MM.1S (cell line): Measurements from ENCODE around the gene TTC6.

Experiments used
- DNase-seq: peaks from one replicate; pipeline ENCODE4 v3.0.0-alpha.2; 2015
- H2AFZ ChIP-seq: fragments of 300-600 bp; sonication (generic); 2 replicates; pipeline ENCODE4 v1.6.0; 2016; ENCODE audit warnings: antibody characterized with exemption, low read length
- H3F3A ChIP-seq: fragments of 300-600 bp; sonication (generic); 2 replicates; pipeline ENCODE4 v1.6.1; 2016; ENCODE audit warnings: mild to moderate bottlenecking, antibody characterized with exemption, low read length, moderate library complexity, mixed read lengths; ENCODE audit not compliant: insufficient read depth
- H3K27ac ChIP-seq: fragments of 300-600 bp; sonication (generic); 2 replicates; pipeline ENCODE4 v1.5.1; 2016; ENCODE audit warnings: mild to moderate bottlenecking, low read length
- H3K27me3 ChIP-seq: fragments of 300-600 bp; sonication (generic); replicated peaks from 2 replicates; pipeline ENCODE4 v1.6.0; 2016; ENCODE audit warnings: low read length; ENCODE audit not compliant: insufficient read depth
- H3K36me3 ChIP-seq: fragments of 300-600 bp; sonication (generic); replicated peaks from 2 replicates; pipeline ENCODE4 v1.6.1; 2016; ENCODE audit warnings: mild to moderate bottlenecking, low read length, mixed read lengths; ENCODE audit not compliant: insufficient read depth
- H3K4me1 ChIP-seq: fragments of 300-600 bp; sonication (generic); 2 replicates; pipeline ENCODE4 v1.6.1; 2016; ENCODE audit warnings: low read length, mixed read lengths
- H3K4me2 ChIP-seq: fragments of 300-600 bp; sonication (generic); 2 replicates; pipeline ENCODE4 v1.6.0; 2016; ENCODE audit warnings: low read depth, low read length
- H3K4me3 ChIP-seq: fragments of 300-600 bp; sonication (generic); 2 replicates; pipeline ENCODE4 v1.5.1; 2016; ENCODE audit warnings: low read length, mixed read lengths
- H3K79me2 ChIP-seq: fragments of 300-600 bp; sonication (generic); 2 replicates; pipeline ENCODE4 v1.6.1; 2016; ENCODE audit warnings: mixed run types, low read length, mixed read lengths
- H3K9ac ChIP-seq: fragments of 300-600 bp; sonication (generic); 2 replicates; pipeline ENCODE4 v1.6.1; 2016; ENCODE audit warnings: low read length, mixed read lengths
- H3K9me2 ChIP-seq: fragments of 300-600 bp; sonication (generic); replicated peaks from 2 replicates; pipeline ENCODE4 v1.6.1; 2016; ENCODE audit warnings: mild to moderate bottlenecking, low read length, mixed read lengths; ENCODE audit not compliant: insufficient read depth
- H3K9me3 ChIP-seq: fragments of 300-600 bp; sonication (generic); replicated peaks from 2 replicates; pipeline ENCODE4 v1.6.1; 2016; ENCODE audit warnings: mild to moderate bottlenecking, low read length, mixed read lengths; ENCODE audit not compliant: insufficient read depth
- H4K20me1 ChIP-seq: fragments of 300-600 bp; sonication (generic); 2 replicates; pipeline ENCODE4 v1.6.1; 2016; ENCODE audit warnings: mild to moderate bottlenecking, low read length, moderate library complexity, mixed read lengths; ENCODE audit not compliant: insufficient read depth
- CTCF ChIP-seq: fragments of 300-600 bp; sonication (generic); IDR thresholded peaks from 2 replicates; pipeline ENCODE4 v1.5.1; 2016; ENCODE audit warnings: antibody characterized with exemption, low read length, mixed read lengths
- EZH2 ChIP-seq: fragments of 300-600 bp; sonication (generic); optimal IDR thresholded peaks from 2 replicates; pipeline ENCODE3; 2017; ENCODE audit warnings: low read depth, mild to moderate bottlenecking, antibody characterized with exemption, low read length, mixed read lengths
- EZH2phosphoT487 ChIP-seq: fragments of 300-600 bp; sonication (generic); IDR thresholded peaks from 2 replicates; pipeline ENCODE4 v1.6.1; 2018; ENCODE audit warnings: antibody characterized with exemption, low read length

TTC6 gene

GRCh38 chr14:37618498-37619028 lies 23.1 kb downstream of the TTC6 start:
- H3K79me2 ChIP-seq = no peaks in the 10 kb centered on the region
- H3K27ac ChIP-seq = no peak overlapping the region
- no peaks in the 10 kb centered on the region for H3K27me3 ChIP-seq
- TF ChIP-seq EZH2phosphoT487 = no peak
- TF ChIP-seq CTCF = no peak
- TF ChIP-seq EZH2 = no peak
- H3F3A ChIP-seq = no peaks in the 10 kb centered on the region
- no peak overlapping the region for H3K4me3 ChIP-seq
- H3K9me2 ChIP-seq = no peaks in the 10 kb centered on the region
- no peaks in the 10 kb centered on the region for H3K36me3 ChIP-seq
- no peak overlapping the region for H2AFZ ChIP-seq
- H3K9ac ChIP-seq = no peak overlapping the region
- H3K4me2 ChIP-seq = no peak overlapping the region
- no peak for DNase-seq
- no peaks in the 10 kb centered on the region for H3K9me3 ChIP-seq
- no peaks in the 10 kb centered on the region for H4K20me1 ChIP-seq
- no peaks in the 10 kb centered on the region for H3K4me1 ChIP-seq

GRCh38 chr14:37620856-37621255 lies 25.4 kb downstream of the TTC6 start:
- Histone ChIP-seq H3K36me3 (no peaks in the 10 kb centered on the region), H2AFZ (no peak overlapping the region), H3K4me2 (no peak overlapping the region), H3K9me3 (no peaks in the 10 kb centered on the region), H3K27ac (no peak overlapping the region), H3K9ac (no peak overlapping the region), H3F3A (no peaks in the 10 kb centered on the region), H3K79me2 (no peaks in the 10 kb centered on the region), H3K9me2 (no peaks in the 10 kb centered on the region), H3K4me3 (no peak overlapping the region), H3K4me1 (no peaks in the 10 kb centered on the region), H3K27me3 (no peaks in the 10 kb centered on the region), H4K20me1 (no peaks in the 10 kb centered on the region)
- TF ChIP-seq CTCF (no peak), EZH2 (no peak), EZH2phosphoT487 (no peak)
- no peak for DNase-seq

GRCh38 chr14:37622231-37622923 lies 26.9 kb downstream of the TTC6 start:
- no peaks in the 10 kb centered on the region for H3K79me2 ChIP-seq
- H3K4me2 ChIP-seq = no peak overlapping the region
- no peak for DNase-seq
- H3K9me2 ChIP-seq = no peaks in the 10 kb centered on the region
- no peaks in the 10 kb centered on the region for H3K9me3 ChIP-seq
- no peaks in the 10 kb centered on the region for H3F3A ChIP-seq
- no peak overlapping the region for H3K4me3 ChIP-seq
- H3K9ac ChIP-seq = no peak overlapping the region
- H2AFZ ChIP-seq = no peak overlapping the region
- no peaks in the 10 kb centered on the region for H4K20me1 ChIP-seq
- H3K27me3 ChIP-seq = no peaks in the 10 kb centered on the region
- TF ChIP-seq CTCF (no peak), EZH2phosphoT487 (no peak), EZH2 (no peak)
- H3K4me1 ChIP-seq = no peaks in the 10 kb centered on the region
- no peaks in the 10 kb centered on the region for H3K36me3 ChIP-seq
- H3K27ac ChIP-seq = no peak overlapping the region
